AG04450 (cell line): Measurements from ENCODE around the gene RAB21. TPM values are rescaled to one million over a fixed set of nuclear protein-coding genes. Genes with fewer than 3 reads are reported as not detected.

Experiments used
- CTCF ChIA-PET: fragments of 300-600, 350-600 bp; formaldehyde crosslinking; extraction: SDS; loops from one replicate; lab custom pipeline; 2022; ENCODE audit warnings: antibody characterized with exemption, inconsistent platforms; lab: Charles Lee
- POLR2A ChIA-PET: fragments of 350-600 bp; formaldehyde crosslinking; extraction: SDS; loops from one replicate; lab custom pipeline; 2021; ENCODE audit warnings: antibody characterized with exemption, inconsistent platforms; lab: Yijun Ruan, JAX
- DNase-seq: peaks from one replicate; pipeline ENCODE4 v3.0.0-alpha.2; 2011; ENCODE audit warnings: low read depth, low spot score
- H3K27ac ChIP-seq: one replicate; pipeline ENCODE4 v1.5.1; 2012; ENCODE audit warnings: low read depth, low read length, control low read depth
- H3K27me3 ChIP-seq: one replicate; pipeline ENCODE4 v1.6.0; 2012; ENCODE audit warnings: low read length; ENCODE audit not compliant: control insufficient read depth, insufficient read depth
- H3K4me3 ChIP-seq: 2 replicates; pipeline ENCODE4 v1.5.1; 2011; ENCODE audit warnings: mild to moderate bottlenecking, low read depth, low read length, control low read depth
- H3K9me3 ChIP-seq: 2 replicates; pipeline ENCODE4 v1.5.1; 2012; ENCODE audit warnings: low read length; ENCODE audit not compliant: control insufficient read depth, insufficient read depth
- polyA plus RNA-seq: library from polyadenylated mRNA; depleted of rRNA; stranded (reverse); fragments of >200 nt; gene quantifications from 2 replicates; pipeline ENCODE4 v1.2.3, GENCODE V29; 2011
- TF ChIP-seq, protein P1 (sequence below): IDR thresholded peaks from 2 replicates; pipeline ENCODE4 v1.5.1; 2011; ENCODE audit warnings: low read depth, low read length, control low read depth, inconsistent platforms

The RAB21 gene
- polyA plus RNA-seq, 1 experiment, result 18.6 TPM

DNA sequence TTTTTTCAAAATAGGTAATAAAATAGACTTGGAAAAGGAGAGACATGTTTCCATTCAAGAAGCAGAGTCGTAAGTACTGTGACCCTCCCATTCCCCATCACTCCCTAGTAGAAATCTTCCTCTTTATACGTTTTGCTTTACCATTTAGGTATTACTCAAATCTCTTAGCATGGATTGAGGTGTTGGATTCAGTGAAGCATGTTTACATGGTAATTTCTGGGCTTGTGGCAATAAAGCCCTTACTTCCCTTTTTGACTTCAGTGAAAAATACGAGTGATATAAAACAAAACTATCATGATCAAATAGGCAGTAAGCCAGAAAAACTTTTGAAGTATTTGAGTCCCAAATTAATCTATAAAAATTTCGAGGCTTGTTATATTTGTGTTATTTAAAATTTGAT, 27.4 kb downstream of the RAB21 start:
- H3K27me3 ChIP-seq, result no peaks in the 10 kb centered on the region
- TF ChIP-seq, protein P1, sequence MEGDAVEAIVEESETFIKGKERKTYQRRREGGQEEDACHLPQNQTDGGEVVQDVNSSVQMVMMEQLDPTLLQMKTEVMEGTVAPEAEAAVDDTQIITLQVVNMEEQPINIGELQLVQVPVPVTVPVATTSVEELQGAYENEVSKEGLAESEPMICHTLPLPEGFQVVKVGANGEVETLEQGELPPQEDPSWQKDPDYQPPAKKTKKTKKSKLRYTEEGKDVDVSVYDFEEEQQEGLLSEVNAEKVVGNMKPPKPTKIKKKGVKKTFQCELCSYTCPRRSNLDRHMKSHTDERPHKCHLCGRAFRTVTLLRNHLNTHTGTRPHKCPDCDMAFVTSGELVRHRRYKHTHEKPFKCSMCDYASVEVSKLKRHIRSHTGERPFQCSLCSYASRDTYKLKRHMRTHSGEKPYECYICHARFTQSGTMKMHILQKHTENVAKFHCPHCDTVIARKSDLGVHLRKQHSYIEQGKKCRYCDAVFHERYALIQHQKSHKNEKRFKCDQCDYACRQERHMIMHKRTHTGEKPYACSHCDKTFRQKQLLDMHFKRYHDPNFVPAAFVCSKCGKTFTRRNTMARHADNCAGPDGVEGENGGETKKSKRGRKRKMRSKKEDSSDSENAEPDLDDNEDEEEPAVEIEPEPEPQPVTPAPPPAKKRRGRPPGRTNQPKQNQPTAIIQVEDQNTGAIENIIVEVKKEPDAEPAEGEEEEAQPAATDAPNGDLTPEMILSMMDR, result no peak
- DNase-seq, result no peak
- no peak overlapping the region for H3K27ac ChIP-seq
- ChIA-PET CTCF (no interaction called here), POLR2A (no interaction called here)
- no peak overlapping the region for H3K4me3 ChIP-seq
- no peaks in the 10 kb centered on the region for H3K9me3 ChIP-seq

- Histone ChIP-seq H3K27ac (no peak overlapping the region), H3K9me3 (no peaks in the 10 kb centered on the region), H3K4me3 (no peak overlapping the region), H3K27me3 (no peaks in the 10 kb centered on the region)
- CTCF ChIA-PET, result interaction anchor here (0.7 kb wide), 1 partner anchor 9 kb away, joined by 3 read pairs; no protein-coding TSS in a partner anchor
- POLR2A ChIA-PET, result no interaction called here
- no peak for DNase-seq
- TF ChIP-seq, protein P1, result no peak
These were observed 32.2 kb downstream of the RAB21 start for GRCh38 chr12:71786829-71787228.

GRCh38 chr12:71787580-71787979, 32.9 kb downstream of the RAB21 start:
- no peak overlapping the region for H3K4me3 ChIP-seq
- ChIA-PET POLR2A (no interaction called here), CTCF (interaction anchor here (1.0 kb wide), 1 partner anchor 8 kb away, joined by 3 read pairs; no protein-coding TSS in a partner anchor)
- no peak for DNase-seq
- TF ChIP-seq, protein P1, result no peak
- no peaks in the 10 kb centered on the region for H3K9me3 ChIP-seq
- no peak overlapping the region for H3K27ac ChIP-seq
- H3K27me3 ChIP-seq, result no peaks in the 10 kb centered on the region

DNA sequence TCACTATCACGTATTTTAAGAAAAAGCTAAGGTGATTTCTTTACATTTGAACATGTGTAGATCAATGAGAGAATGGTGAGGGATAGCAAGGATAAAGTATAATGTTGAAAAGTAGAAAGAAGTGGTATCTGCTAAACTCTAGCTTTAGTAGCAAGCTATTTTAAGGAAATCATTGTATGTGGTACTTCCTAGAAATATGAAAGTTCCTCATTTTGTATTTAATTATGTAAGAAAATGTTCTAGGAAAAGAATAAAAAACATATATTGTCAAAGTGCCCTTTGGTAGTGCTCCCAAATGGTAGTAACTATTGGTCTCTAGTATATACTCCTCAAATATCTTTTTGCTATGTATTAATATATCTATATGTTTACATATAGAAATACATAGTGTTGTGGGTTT, 35.7 kb downstream of the RAB21 start:
- Histone ChIP-seq H3K4me3 (no peak overlapping the region), H3K27me3 (no peaks in the 10 kb centered on the region), H3K27ac (no peak overlapping the region), H3K9me3 (no peaks in the 10 kb centered on the region)
- ChIA-PET POLR2A (no interaction called here), CTCF (interaction anchor here (8.6 kb wide), 1 partner anchor 11 kb away, joined by 82 read pairs; no protein-coding TSS in a partner anchor)
- DNase-seq, result no peak
- TF ChIP-seq, protein P1, result no peak

DNA sequence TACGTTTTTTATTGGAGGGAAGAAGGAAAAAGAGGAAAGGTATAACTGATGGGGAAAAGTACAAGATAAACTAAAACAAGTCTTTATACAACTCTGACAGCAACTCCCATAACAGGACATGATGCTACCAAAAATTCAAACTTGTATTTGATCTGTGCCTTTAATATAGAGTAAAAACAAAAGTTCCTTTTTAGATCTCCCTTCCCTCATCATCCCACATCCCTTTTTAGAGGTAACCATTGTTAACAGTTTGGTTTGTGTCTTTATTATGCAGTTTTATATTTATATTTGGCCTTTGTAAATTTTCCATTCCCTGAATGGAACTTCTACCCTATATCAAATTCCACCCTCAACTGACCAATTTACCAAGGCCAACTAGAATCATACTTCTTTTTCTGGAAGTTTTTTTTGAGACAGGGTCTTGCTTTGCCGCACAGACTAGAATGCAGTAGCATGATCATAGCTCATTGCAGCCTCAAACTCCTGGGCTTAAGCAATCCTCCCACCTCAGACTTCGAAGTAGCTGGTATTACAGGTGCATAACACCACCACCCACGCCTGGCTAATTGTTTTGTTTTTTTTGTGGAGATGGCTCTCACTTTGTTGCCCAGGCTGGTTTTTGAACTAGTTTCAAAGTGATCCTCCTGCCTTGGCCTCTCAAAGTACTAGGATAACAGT, 36.9 kb downstream of the RAB21 start:
- Histone ChIP-seq H3K9me3 (no peaks in the 10 kb centered on the region), H3K27ac (no peak overlapping the region), H3K27me3 (no peaks in the 10 kb centered on the region), H3K4me3 (no peak overlapping the region)
- TF ChIP-seq, protein P1, result no peak
- ChIA-PET CTCF (interaction anchor here (1.7 to 8.6 kb wide), 2 partner anchors 12 to 55 kb away, joined by 6 to 82 read pairs; no protein-coding TSS in a partner anchor), POLR2A (no interaction called here)
- no peak for DNase-seq
